CD14-positive monocyte (primary cell): Measurements from ENCODE around the gene EML1. TPM values are rescaled to one million over a fixed set of nuclear protein-coding genes. Genes with fewer than 3 reads are reported as not detected.

ENCODE experiments used
- DNase-seq, 3 donors: peaks; one replicate each; pipeline ENCODE4 v3.0.0-alpha.2; 2011 to 2022
- H2AFZ ChIP-seq: 2 replicates; pipeline ENCODE4 v1.6.0; 2012; ENCODE audit warnings: mild to moderate bottlenecking, low read depth, low read length, inconsistent platforms; ENCODE audit not compliant: insufficient read depth, poor library complexity, severe bottlenecking
- H3K27ac ChIP-seq, 2 donors: 1 replicate in 1 of 2; 2 replicates in 1 of 2; pipeline ENCODE4 v1.5.1; 2012 to 2013; ENCODE audit warnings: low read length in 2 of 2, control low read depth in 1 of 2, inconsistent platforms in 1 of 2, low read depth in 1 of 2, mild to moderate bottlenecking in 1 of 2
- H3K27me3 ChIP-seq, 2 donors: one replicate each; pipeline versions ENCODE4 v1.6.0 to v1.6.1; 2011 to 2013; ENCODE audit warnings: low read length in 2 of 2; ENCODE audit not compliant: control insufficient read depth in 2 of 2, insufficient read depth in 2 of 2
- H3K36me3 ChIP-seq, 2 donors: replicated peaks in 1 of 2; 1 replicate in 1 of 2; 2 replicates in 1 of 2; pipeline versions ENCODE4 v1.5.1 to v1.6.1; 2012 to 2013; ENCODE audit warnings: low read length in 2 of 2, control low read depth in 1 of 2, inconsistent platforms in 1 of 2, mild to moderate bottlenecking in 1 of 2; ENCODE audit not compliant: insufficient read depth in 2 of 2, control insufficient read depth in 1 of 2
- H3K4me1 ChIP-seq, 2 donors: 1 replicate in 1 of 2; 2 replicates in 1 of 2; pipeline versions ENCODE4 v1.5.1 to v1.6.1; 2012 to 2013; ENCODE audit warnings: low read length in 2 of 2, control low read depth in 1 of 2, inconsistent platforms in 1 of 2, mild to moderate bottlenecking in 1 of 2, moderate library complexity in 1 of 2; ENCODE audit not compliant: insufficient read depth in 2 of 2, control insufficient read depth in 1 of 2
- H3K4me2 ChIP-seq: replicated peaks from 2 replicates; pipeline ENCODE3; 2012; ENCODE audit warnings: low read length, moderate library complexity, mild to moderate bottlenecking; ENCODE audit not compliant: poor library complexity, severe bottlenecking; ENCODE audit errors: extremely low read depth
- H3K4me3 ChIP-seq, 3 experiments: fragments of 200-600 bp in 1 of 3; sonication (generic) in 1 of 3; replicated peaks in 1 of 3; 1 replicate in 2 of 3; 2 replicates in 1 of 3; pipeline ENCODE4 v1.5.1; 2011 to 2013; ENCODE audit warnings: low read length in 3 of 3, mild to moderate bottlenecking in 3 of 3, control low read depth in 2 of 3, low read depth in 2 of 3, inconsistent platforms in 1 of 3, moderate library complexity in 1 of 3
- H3K79me2 ChIP-seq: 2 replicates; pipeline ENCODE4 v1.6.0; 2012; ENCODE audit warnings: mild to moderate bottlenecking, control low read depth, inconsistent platforms, low read length, moderate library complexity; ENCODE audit not compliant: insufficient read depth
- H3K9ac ChIP-seq: 2 replicates; pipeline ENCODE4 v1.6.0; 2017; ENCODE audit warnings: low read length, mild to moderate bottlenecking; ENCODE audit not compliant: insufficient read depth, poor library complexity, severe bottlenecking
- H3K9me3 ChIP-seq, 2 donors: replicated peaks in 1 of 2; 1 replicate in 1 of 2; 2 replicates in 1 of 2; pipeline versions ENCODE4 v1.5.1 to v1.6.1; 2012 to 2013; ENCODE audit warnings: low read length in 2 of 2, control low read depth in 1 of 2; ENCODE audit not compliant: control insufficient read depth in 1 of 2, insufficient read depth in 1 of 2
- H4K20me1 ChIP-seq: 2 replicates; pipeline ENCODE4 v1.6.0; 2012; ENCODE audit warnings: mild to moderate bottlenecking, low read length, control low read depth, moderate library complexity; ENCODE audit not compliant: insufficient read depth
- H3K27ac Mint-ChIP-seq, 7 donors: one replicate each; pipeline ENCODE4 v1.8.0; 2020; ENCODE audit warnings: mild to moderate bottlenecking in 7 of 7, mixed read lengths in 7 of 7, moderate library complexity in 6 of 7, inconsistent platforms in 2 of 7
- H3K27me3 Mint-ChIP-seq, 3 donors: one replicate each; pipeline ENCODE4 v1.8.0; 2021 to 2022; ENCODE audit warnings: low read depth in 3 of 3, mild to moderate bottlenecking in 3 of 3, mixed read lengths in 3 of 3, moderate library complexity in 3 of 3, inconsistent platforms in 1 of 3
- H3K36me3 Mint-ChIP-seq, 2 donors: one replicate each; pipeline ENCODE4 v1.8.0; 2020; ENCODE audit warnings: mixed read lengths in 2 of 2, inconsistent platforms in 1 of 2, mild to moderate bottlenecking in 1 of 2
- H3K4me1 Mint-ChIP-seq: one replicate; pipeline ENCODE4 v1.8.0; 2020; ENCODE audit warnings: mild to moderate bottlenecking, mixed read lengths
- H3K4me3 Mint-ChIP-seq, 2 donors: one replicate each; pipeline ENCODE4 v1.8.0; 2020; ENCODE audit warnings: mild to moderate bottlenecking in 2 of 2, mixed read lengths in 2 of 2, moderate library complexity in 1 of 2
- H3K9me3 Mint-ChIP-seq, 7 donors: one replicate each; pipeline ENCODE4 v1.8.0; 2020 to 2022; ENCODE audit warnings: mixed read lengths in 7 of 7, mild to moderate bottlenecking in 6 of 7, moderate library complexity in 6 of 7, inconsistent platforms in 2 of 7
- CTCF ChIP-seq: fragments of 200-600 bp; IDR thresholded peaks from one replicate; pipeline ENCODE4 v1.8.0; 2022; ENCODE audit warnings: antibody characterized with exemption, mild to moderate bottlenecking
- WGBS: methylation state at CpG from one replicate; pipeline ENCODE4 v1.1.5; 2013; ENCODE audit warnings: missing lambda C conversion rate; ENCODE audit not compliant: insufficient coverage; 5-methylcytosine and 5-hydroxymethylcytosine counted together
- intact Hi-C, 2 donors: fragments of 100-400 bp; cut with micrococcal nuclease; formaldehyde crosslinking; loops; one replicate each; pipeline versions ENCODE4 v1.15.0 to v1.15.1; 2023
- polyA plus RNA-seq, 3 donors: library from polyadenylated mRNA; depleted of rRNA in 1 of 3; unstranded in 2 of 3; stranded (reverse) in 1 of 3; fragments of 300-500 nt in 2 of 3; fragments of >200 nt in 1 of 3; fragmentation: Illumina TruSeq in 2 of 3; gene quantifications; 1 replicate in 2 of 3; 2 replicates in 1 of 3; pipeline ENCODE4 v1.2.3, GENCODE V29; 2012 to 2021

Gene EML1
- polyA plus RNA-seq, 3 donors: not detected

GRCh38 chr14:99889268-99889667, 96.1 kb downstream of the EML1 start:
- WGBS: 97% methylated on average over 10 of the region's 11 CpGs
- H3K27me3 ChIP-seq: peaks cover 0 to under 1% of the 10 kb centered on the region in 2 donors
- no peaks in the 10 kb centered on the region for H3K79me2 ChIP-seq
- no peak overlapping the region for H3K4me3 ChIP-seq
- H3K9me3 Mint-ChIP-seq: no peaks in the 10 kb centered on the region
- H3K4me1 Mint-ChIP-seq: no peaks in the 10 kb centered on the region
- H2AFZ ChIP-seq: no peak overlapping the region
- H3K9me3 ChIP-seq: no peaks in the 10 kb centered on the region
- H3K4me1 ChIP-seq: no peaks in the 10 kb centered on the region
- no peak overlapping the region for H3K27ac ChIP-seq
- intact Hi-C loops: no loop called here
- H3K9ac ChIP-seq: no peak overlapping the region
- H3K4me2 ChIP-seq: no peak overlapping the region
- no peaks in the 10 kb centered on the region for H3K36me3 ChIP-seq
- TF ChIP-seq CTCF: no peak
- H3K36me3 Mint-ChIP-seq: no peaks in the 10 kb centered on the region
- no peak overlapping the region for H3K4me3 Mint-ChIP-seq
- no peaks in the 10 kb centered on the region for H4K20me1 ChIP-seq
- no peak for DNase-seq
- H3K27me3 Mint-ChIP-seq: peaks cover 6 to 14% (median 12%) of the 10 kb centered on the region in 3 donors
- H3K27ac Mint-ChIP-seq: peak overlapping the region in 1 of 7 donors; percentile 5

GRCh38 chr14:99891266-99891665, 98.1 kb downstream of the EML1 start:
- Histone ChIP-seq H3K27me3 (peaks cover 0 to 2% of the 10 kb centered on the region in 2 donors), H3K4me2 (no peak overlapping the region), H3K27ac (no peak overlapping the region), H3K36me3 (no peaks in the 10 kb centered on the region), H3K9me3 (no peaks in the 10 kb centered on the region), H3K9ac (no peak overlapping the region), H2AFZ (no peak overlapping the region), H3K4me1 (no peaks in the 10 kb centered on the region), H3K79me2 (no peaks in the 10 kb centered on the region), H3K4me3 (no peak overlapping the region), H4K20me1 (no peaks in the 10 kb centered on the region)
- H3K27ac Mint-ChIP-seq: no peak overlapping the region
- DNase-seq: no peak
- no peak overlapping the region for H3K4me3 Mint-ChIP-seq
- no peak for TF ChIP-seq CTCF
- intact Hi-C loops: no loop called here
- H3K4me1 Mint-ChIP-seq: no peaks in the 10 kb centered on the region
- no CpG with 5 or more reads among the region's 2 CpGs for WGBS
- H3K36me3 Mint-ChIP-seq: no peaks in the 10 kb centered on the region
- peaks cover 11 to 13% (median 12%) of the 10 kb centered on the region in 3 donors for H3K27me3 Mint-ChIP-seq
- H3K9me3 Mint-ChIP-seq: no peaks in the 10 kb centered on the region
